SK-N-MC (cell line): Measurements from ENCODE around the gene PHACTR3.

Experiments used
- DNase-seq: peaks from one replicate; pipeline ENCODE4 v3.0.0-alpha.2; 2011; ENCODE audit warnings: low read depth, low spot score
- H3K27ac ChIP-seq: fragments of 200-600 bp; sonication (generic); 2 replicates; pipeline ENCODE4 v1.5.1; 2016; ENCODE audit warnings: mixed run types
- H3K36me3 ChIP-seq: fragments of 200-600 bp; sonication (generic); 2 replicates; pipeline ENCODE4 v1.6.1; 2017; ENCODE audit warnings: antibody characterized with exemption, low read length, mixed read lengths; ENCODE audit not compliant: insufficient read depth
- H3K4me3 ChIP-seq: fragments of 200-600 bp; sonication (generic); 2 replicates; pipeline ENCODE4 v1.5.1; 2016
- H3K9ac ChIP-seq: fragments of 200-600 bp; sonication (generic); 2 replicates; pipeline ENCODE4 v1.8.0; 2017; ENCODE audit warnings: mixed run types, mixed read lengths; ENCODE audit not compliant: insufficient read length
- H3K9me3 ChIP-seq: fragments of 200-600 bp; sonication (generic); 2 replicates; pipeline ENCODE4 v1.6.1; 2017; ENCODE audit warnings: low read depth, mild to moderate bottlenecking, antibody characterized with exemption, low read length, moderate library complexity, mixed read lengths
- EZH2 ChIP-seq: fragments of 200-600 bp; sonication (generic); IDR thresholded peaks from one replicate; pipeline ENCODE4 v1.6.1; 2017; ENCODE audit warnings: antibody characterized with exemption
- FOXP2 ChIP-seq: optimal IDR thresholded peaks from 2 replicates; pipeline ENCODE3; 2011; ENCODE audit warnings: mild to moderate bottlenecking, moderate library complexity; ENCODE audit not compliant: insufficient read depth; ENCODE audit errors: extremely low read length, control extremely low read depth
- POLR2AphosphoS5 ChIP-seq: IDR thresholded peaks from 2 replicates; pipeline ENCODE4 v1.6.1; 2012; ENCODE audit warnings: mild to moderate bottlenecking, low read depth, low read length, borderline replicate concordance

The PHACTR3 gene

GRCh38 chr20:59824711-59825562 is 220.6 kb downstream of the PHACTR3 start:
- Histone ChIP-seq H3K36me3 (no peaks in the 10 kb centered on the region), H3K9me3 (no peaks in the 10 kb centered on the region), H3K27ac (no peak overlapping the region), H3K9ac (no peak overlapping the region), H3K4me3 (no peak overlapping the region)
- no peak for DNase-seq
- TF ChIP-seq FOXP2 = no peak
- no peak for TF ChIP-seq EZH2
- no peak for TF ChIP-seq POLR2AphosphoS5

GRCh38 chr20:59825563-59825920 is 221.2 kb downstream of the PHACTR3 start:
- H3K9me3 ChIP-seq = no peaks in the 10 kb centered on the region
- no peak for TF ChIP-seq EZH2
- TF ChIP-seq POLR2AphosphoS5 = no peak
- TF ChIP-seq FOXP2 = no peak
- H3K4me3 ChIP-seq = no peak overlapping the region
- no peaks in the 10 kb centered on the region for H3K36me3 ChIP-seq
- DNase-seq = no peak
- H3K27ac ChIP-seq = no peak overlapping the region
- no peak overlapping the region for H3K9ac ChIP-seq

GRCh38 chr20:59825944-59826759 is 221.8 kb downstream of the PHACTR3 start:
- no peak for TF ChIP-seq POLR2AphosphoS5
- no peak for TF ChIP-seq EZH2
- no peak for TF ChIP-seq FOXP2
- H3K9me3 ChIP-seq = no peaks in the 10 kb centered on the region
- DNase-seq = no peak
- no peak overlapping the region for H3K9ac ChIP-seq
- no peak overlapping the region for H3K4me3 ChIP-seq
- no peaks in the 10 kb centered on the region for H3K36me3 ChIP-seq
- H3K27ac ChIP-seq = no peak overlapping the region

- no peaks in the 10 kb centered on the region for H3K36me3 ChIP-seq
- no peak overlapping the region for H3K9ac ChIP-seq
- TF ChIP-seq POLR2AphosphoS5 (no peak), FOXP2 (no peak), EZH2 (no peak)
- no peak overlapping the region for H3K4me3 ChIP-seq
- H3K27ac ChIP-seq = no peak overlapping the region
- no peak for DNase-seq
- no peaks in the 10 kb centered on the region for H3K9me3 ChIP-seq
Observed at GRCh38 chr20:59827138-59828056, 223.1 kb downstream of the PHACTR3 start.

GRCh38 chr20:59828125-59829053 is 224.0 kb downstream of the PHACTR3 start:
- no peak for TF ChIP-seq POLR2AphosphoS5
- no peak for TF ChIP-seq EZH2
- no peak for TF ChIP-seq FOXP2
- H3K27ac ChIP-seq = no peak overlapping the region

GRCh38 chr20:59829054-59829785 is 224.9 kb downstream of the PHACTR3 start:
- Histone ChIP-seq H3K9me3 (no peaks in the 10 kb centered on the region), H3K36me3 (no peaks in the 10 kb centered on the region), H3K9ac (no peak overlapping the region), H3K27ac (no peak overlapping the region), H3K4me3 (no peak overlapping the region)
- no peak for TF ChIP-seq EZH2
- TF ChIP-seq POLR2AphosphoS5 = no peak
- no peak for TF ChIP-seq FOXP2
- DNase-seq = no peak

More at GRCh38 chr20:59828125-59829053, 224.0 kb downstream of the PHACTR3 start:
- Histone ChIP-seq H3K9ac (no peak overlapping the region), H3K36me3 (no peaks in the 10 kb centered on the region), H3K9me3 (no peaks in the 10 kb centered on the region), H3K4me3 (no peak overlapping the region)
- no peak for DNase-seq
